Measurements from ENCODE around the gene REEP2.
A peak's percentile ranks its signal among the peaks of the same experiment; 100 is the strongest.
"Not testable (repeated sequence)": the region's sequence is repeated elsewhere in the genome, so short reads cannot be mapped to it uniquely, and the experiment has no call there.

REEP2 gene

DNA sequence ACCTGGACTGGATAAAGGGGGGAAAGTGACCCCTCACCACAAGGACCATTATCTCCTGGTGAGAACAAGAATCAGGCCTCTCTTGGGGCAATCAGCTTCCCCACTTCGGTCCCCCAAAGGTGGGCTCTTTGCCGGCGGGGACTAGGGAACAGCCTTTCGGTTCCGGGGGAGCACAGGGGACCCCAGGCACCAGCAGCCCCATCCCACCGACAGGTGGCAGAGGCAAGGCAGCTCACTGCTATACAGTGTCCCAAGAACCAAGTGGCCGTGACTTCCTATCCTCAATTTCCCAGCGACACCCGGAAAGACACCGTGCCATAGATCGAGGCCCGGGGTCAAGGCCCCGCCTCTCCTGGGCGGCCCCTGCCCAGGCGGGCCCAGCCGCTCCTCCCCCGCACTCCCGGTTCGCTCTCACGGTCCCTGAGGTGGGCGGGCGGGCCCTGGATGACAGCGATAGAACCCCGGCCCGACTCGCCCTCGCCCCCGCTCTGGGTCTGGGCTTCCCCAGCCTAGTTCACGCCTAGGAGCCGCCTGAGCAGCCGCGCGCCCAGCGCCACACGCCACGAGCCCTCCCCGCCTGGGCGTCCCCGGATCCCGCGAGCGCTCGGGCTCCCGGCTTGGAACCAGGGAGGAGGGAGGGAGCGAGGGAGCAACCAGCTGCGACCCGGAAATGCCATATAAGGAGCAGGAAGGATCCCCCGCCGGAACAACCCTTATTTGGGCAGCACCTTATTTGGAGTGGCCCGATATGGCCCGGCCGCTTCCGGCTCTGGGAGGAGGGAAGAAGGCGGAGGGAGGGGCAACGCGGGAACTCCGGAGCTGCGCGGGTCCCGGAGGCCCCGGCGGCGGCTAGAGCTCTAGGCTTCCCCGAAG, 25.8 kb downstream of the REEP2 start:
- H3K4me3 ChIP-seq (ENCODE audit: low read depth, low read length) = peak overlapping the region; percentile 76
- DNase-seq (ENCODE audit: low read depth) = peak; percentile 96

DNA sequence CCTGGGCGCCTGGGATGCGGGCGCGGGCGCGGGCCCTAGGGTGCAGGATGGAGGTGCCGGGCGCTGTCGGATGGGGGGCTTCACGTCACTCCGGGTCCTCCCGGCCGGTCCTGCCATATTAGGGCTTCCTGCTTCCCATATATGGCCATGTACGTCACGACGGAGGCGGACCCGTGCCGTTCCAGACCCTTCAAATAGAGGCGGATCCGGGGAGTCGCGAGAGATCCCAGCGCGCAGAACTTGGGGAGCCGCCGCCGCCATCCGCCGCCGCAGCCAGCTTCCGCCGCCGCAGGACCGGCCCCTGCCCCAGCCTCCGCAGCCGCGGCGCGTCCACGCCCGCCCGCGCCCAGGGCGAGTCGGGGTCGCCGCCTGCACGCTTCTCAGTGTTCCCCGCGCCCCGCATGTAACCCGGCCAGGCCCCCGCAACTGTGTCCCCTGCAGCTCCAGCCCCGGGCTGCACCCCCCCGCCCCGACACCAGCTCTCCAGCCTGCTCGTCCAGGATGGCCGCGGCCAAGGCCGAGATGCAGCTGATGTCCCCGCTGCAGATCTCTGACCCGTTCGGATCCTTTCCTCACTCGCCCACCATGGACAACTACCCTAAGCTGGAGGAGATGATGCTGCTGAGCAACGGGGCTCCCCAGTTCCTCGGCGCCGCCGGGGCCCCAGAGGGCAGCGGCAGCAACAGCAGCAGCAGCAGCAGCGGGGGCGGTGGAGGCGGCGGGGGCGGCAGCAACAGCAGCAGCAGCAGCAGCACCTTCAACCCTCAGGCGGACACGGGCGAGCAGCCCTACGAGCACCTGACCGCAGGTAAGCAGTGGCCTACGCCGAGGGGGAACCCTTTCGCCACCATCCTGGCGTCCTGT, 26.6 kb downstream of the REEP2 start, which contains the start of gene EGR1:
Gene EGR1, plus strand, starts transcription at position 219 of the 864 bp plus-strand sequence. Its CDS starts 283 bp downstream, at position 502.
- peak; percentile 88 for DNase-seq (ENCODE audit: low read depth)
- peak within 1 kb of the TSS; percentile 76 for H3K4me3 ChIP-seq (ENCODE audit: low read depth, low read length)

DNA sequence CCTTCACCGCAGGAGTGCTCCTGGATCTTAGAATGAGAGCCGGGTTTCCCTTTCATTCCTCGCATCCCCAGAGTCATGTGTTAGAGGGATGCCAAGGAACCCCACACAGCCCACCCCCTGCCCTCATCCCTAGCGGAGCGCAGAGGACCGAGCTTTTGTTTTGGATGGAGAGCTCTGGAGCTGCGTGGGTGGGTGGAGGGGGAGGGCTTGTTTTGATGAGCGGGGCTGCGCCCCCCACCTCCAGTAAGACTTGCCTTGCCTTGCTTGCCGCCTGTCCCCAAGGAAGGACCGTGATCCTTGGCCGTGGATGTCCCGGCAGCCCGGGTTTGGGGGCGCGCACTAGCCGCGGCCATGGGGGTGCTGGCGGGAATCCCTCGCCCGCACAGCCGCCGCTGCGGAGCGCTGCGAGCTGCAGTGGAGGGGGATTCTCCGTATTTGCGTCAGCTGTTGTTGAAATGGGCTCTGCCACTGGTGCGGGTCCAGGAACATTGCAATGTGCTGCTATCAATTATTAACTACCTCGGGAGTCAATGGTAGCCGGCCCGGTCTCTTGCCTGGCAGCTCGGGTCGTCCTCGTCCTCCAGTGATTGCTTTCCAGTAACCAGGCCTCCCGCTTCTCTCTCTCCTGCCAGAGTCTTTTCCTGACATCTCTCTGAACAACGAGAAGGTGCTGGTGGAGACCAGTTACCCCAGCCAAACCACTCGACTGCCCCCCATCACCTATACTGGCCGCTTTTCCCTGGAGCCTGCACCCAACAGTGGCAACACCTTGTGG, 27.5 kb downstream of the REEP2 start:
- no peak for DNase-seq (ENCODE audit: low read depth)
- H3K4me3 ChIP-seq (ENCODE audit: low read depth, low read length) = peak overlapping the region; percentile 76

DNA sequence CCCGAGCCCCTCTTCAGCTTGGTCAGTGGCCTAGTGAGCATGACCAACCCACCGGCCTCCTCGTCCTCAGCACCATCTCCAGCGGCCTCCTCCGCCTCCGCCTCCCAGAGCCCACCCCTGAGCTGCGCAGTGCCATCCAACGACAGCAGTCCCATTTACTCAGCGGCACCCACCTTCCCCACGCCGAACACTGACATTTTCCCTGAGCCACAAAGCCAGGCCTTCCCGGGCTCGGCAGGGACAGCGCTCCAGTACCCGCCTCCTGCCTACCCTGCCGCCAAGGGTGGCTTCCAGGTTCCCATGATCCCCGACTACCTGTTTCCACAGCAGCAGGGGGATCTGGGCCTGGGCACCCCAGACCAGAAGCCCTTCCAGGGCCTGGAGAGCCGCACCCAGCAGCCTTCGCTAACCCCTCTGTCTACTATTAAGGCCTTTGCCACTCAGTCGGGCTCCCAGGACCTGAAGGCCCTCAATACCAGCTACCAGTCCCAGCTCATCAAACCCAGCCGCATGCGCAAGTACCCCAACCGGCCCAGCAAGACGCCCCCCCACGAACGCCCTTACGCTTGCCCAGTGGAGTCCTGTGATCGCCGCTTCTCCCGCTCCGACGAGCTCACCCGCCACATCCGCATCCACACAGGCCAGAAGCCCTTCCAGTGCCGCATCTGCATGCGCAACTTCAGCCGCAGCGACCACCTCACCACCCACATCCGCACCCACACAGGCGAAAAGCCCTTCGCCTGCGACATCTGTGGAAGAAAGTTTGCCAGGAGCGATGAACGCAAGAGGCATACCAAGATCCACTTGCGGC, 28.2 kb downstream of the REEP2 start:
- no peak for DNase-seq (ENCODE audit: low read depth)
- H3K4me3 ChIP-seq (ENCODE audit: low read depth, low read length) = peak overlapping the region; percentile 76

DNA sequence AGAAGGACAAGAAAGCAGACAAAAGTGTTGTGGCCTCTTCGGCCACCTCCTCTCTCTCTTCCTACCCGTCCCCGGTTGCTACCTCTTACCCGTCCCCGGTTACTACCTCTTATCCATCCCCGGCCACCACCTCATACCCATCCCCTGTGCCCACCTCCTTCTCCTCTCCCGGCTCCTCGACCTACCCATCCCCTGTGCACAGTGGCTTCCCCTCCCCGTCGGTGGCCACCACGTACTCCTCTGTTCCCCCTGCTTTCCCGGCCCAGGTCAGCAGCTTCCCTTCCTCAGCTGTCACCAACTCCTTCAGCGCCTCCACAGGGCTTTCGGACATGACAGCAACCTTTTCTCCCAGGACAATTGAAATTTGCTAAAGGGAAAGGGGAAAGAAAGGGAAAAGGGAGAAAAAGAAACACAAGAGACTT, 28.9 kb downstream of the REEP2 start:
- H3K4me3 ChIP-seq (ENCODE audit: low read depth, low read length) = peak overlapping the region; percentile 76
- DNase-seq (ENCODE audit: low read depth) = no peak

DNA sequence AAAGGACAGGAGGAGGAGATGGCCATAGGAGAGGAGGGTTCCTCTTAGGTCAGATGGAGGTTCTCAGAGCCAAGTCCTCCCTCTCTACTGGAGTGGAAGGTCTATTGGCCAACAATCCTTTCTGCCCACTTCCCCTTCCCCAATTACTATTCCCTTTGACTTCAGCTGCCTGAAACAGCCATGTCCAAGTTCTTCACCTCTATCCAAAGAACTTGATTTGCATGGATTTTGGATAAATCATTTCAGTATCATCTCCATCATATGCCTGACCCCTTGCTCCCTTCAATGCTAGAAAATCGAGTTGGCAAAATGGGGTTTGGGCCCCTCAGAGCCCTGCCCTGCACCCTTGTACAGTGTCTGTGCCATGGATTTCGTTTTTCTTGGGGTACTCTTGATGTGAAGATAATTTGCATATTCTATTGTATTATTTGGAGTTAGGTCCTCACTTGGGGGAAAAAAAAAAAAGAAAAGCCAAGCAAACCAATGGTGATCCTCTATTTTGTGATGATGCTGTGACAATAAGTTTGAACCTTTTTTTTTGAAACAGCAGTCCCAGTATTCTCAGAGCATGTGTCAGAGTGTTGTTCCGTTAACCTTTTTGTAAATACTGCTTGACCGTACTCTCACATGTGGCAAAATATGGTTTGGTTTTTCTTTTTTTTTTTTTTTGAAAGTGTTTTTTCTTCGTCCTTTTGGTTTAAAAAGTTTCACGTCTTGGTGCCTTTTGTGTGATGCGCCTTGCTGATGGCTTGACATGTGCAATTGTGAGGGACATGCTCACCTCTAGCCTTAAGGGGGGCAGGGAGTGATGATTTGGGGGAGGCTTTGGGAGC, 29.5 kb downstream of the REEP2 start:
- peak overlapping the region; percentile 76 for H3K4me3 ChIP-seq (ENCODE audit: low read depth, low read length)
- no peak for DNase-seq (ENCODE audit: low read depth)

DNA sequence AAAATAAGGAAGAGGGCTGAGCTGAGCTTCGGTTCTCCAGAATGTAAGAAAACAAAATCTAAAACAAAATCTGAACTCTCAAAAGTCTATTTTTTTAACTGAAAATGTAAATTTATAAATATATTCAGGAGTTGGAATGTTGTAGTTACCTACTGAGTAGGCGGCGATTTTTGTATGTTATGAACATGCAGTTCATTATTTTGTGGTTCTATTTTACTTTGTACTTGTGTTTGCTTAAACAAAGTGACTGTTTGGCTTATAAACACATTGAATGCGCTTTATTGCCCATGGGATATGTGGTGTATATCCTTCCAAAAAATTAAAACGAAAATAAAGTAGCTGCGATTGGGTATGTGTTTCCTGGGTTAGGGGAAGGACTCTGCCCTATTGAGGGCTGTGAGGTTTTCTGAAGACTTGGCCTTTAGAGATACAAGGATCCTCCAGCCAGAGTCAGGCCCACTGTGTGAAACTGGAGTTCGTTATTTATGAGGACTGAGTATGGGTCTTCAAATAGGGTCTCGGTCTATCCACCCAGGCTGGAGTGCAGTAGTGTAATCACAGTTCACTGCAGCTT, 30.2 kb downstream of the REEP2 start:
- DNase-seq (ENCODE audit: low read depth) = no peak
- H3K4me3 ChIP-seq (ENCODE audit: low read depth, low read length) = no peak overlapping the region

DNA sequence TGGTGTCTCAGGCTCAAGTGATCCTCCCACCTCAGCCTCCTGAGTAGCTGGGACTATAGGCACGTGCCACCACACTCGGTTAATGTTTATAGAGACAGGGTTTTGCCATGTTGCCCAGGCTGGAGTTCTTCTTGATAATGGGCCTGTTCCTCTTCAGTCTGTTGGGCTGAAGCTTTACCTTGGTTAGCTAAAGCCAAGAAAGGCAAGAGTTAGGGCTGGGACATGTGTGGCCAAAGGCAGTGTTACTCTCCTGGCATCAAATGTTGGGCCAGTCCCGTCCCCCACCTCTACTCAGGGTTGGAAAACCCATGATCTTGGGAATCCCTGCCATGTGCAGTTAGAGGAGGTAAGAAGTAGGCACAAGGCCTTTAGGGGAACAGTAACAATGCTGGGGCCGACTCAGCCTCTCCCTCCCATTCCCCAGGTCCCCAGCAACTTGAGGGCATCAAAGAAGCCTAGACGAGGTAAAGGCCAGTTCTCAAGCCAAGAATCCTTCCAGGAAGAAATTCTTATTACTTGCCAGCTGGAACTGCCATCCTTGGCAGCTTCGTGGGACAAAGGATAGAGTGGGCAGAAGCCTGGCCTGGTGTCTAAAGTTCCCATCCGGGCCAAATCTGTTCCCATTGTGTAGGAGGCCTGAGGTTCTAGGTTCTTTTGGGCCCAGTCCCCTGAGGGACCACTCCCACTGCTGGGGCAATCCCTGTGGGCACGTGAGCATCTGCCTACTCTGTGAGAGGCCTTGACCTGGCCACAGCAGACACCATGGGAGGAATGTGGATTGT, 30.9 kb downstream of the REEP2 start:
- H3K4me3 ChIP-seq (ENCODE audit: low read depth, low read length) = no peak overlapping the region
- peak; percentile 80 for DNase-seq (ENCODE audit: low read depth)

DNA sequence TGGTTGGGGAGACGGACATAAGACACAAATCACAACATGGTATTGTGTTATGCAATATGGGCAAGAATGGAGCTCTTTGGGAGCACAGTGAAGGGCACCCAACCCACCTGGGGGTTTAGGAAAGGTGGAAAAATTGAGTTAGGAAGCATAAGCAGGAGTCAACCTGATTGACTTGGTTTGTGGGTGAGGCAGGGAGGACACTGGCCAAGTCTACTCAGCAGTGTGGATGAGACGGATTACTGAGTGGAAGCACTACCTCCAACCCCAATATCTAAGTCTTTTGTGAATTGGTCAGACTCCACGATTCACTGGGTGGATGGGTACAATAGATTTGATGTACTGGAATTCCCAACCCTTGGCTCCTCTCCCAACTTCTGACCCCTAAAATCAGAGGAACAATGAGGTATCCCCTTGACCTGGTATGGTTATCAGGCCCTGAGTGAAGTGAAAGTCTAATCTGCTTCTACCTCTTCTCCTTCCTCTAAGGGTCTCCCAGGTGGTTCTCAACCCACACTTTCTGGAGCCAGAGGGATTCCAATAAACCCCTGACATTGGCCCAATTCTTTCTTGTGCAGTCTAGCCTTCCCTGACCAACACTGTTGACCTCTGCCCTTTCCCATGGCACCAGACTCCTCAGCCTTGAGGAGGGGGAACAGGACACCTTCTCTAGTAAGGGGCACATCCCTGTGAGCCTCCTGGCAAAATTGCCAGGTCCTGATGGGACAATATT, 31.6 kb downstream of the REEP2 start:
- DNase-seq (ENCODE audit: low read depth) = no peak
- no peak overlapping the region for H3K4me3 ChIP-seq (ENCODE audit: low read depth, low read length)

DNA sequence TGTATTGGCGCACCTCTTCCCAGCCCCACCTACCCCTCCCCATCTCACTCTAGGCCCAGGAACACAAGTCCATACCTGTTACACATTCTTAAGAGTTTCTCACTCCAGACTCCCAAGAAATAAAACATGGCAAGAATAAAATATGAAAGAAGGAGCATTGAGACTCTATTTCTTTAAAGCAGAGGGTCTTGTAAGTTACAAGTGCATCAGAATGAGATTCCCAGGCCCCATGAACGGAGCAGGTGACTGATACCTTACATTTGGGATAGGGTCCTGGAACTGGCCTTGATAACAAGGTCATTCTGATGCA, 32.1 kb downstream of the REEP2 start:
- no peak overlapping the region for H3K4me3 ChIP-seq (ENCODE audit: low read depth, low read length)
- no peak for DNase-seq (ENCODE audit: low read depth)

DNA sequence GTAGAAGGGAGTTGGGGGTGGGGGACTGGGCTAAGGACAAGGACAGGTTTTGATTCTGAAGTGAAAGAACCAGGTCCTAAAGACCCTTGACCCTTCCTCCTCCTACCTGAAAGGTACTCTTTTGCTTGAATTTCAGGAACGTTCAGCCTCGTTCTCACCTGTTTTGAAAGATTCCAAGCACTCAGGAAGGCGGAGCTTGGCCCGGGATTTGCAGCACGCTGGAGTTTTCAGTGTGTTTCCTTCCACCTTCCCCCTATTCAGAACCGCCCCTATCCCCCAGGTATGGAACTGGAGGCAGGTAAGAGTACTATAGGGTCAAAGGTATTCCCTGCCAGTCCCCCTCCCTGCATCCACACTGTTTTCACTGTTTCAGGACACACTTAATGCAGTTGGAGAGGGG, 33.5 kb downstream of the REEP2 start:
- no peak overlapping the region for H3K4me3 ChIP-seq (ENCODE audit: low read depth, low read length)
- DNase-seq (ENCODE audit: low read depth) = no peak

DNA sequence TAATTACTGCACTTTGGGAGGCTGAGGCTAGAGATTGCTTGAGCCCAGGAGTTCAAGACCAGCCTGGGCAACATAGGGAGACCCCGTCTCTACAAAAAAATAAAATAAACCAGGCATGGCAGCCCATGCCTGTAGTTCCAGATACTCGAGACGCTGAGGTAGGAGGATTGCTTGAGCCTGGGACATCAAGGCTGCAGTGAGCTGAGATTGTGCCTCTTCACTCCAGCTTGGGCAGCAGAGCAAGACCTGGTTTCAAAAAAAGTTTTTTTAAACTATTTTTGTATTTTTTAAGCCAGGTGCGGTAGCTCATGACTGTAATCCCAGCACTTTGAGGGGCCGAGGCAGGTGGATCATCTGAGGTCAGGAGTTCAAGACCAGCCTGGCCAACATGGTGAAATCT, 34.3 kb downstream of the REEP2 start:
- DNase-seq (ENCODE audit: low read depth); H3K4me3 ChIP-seq (ENCODE audit: low read depth, low read length): not testable (repeated sequence)

DNA sequence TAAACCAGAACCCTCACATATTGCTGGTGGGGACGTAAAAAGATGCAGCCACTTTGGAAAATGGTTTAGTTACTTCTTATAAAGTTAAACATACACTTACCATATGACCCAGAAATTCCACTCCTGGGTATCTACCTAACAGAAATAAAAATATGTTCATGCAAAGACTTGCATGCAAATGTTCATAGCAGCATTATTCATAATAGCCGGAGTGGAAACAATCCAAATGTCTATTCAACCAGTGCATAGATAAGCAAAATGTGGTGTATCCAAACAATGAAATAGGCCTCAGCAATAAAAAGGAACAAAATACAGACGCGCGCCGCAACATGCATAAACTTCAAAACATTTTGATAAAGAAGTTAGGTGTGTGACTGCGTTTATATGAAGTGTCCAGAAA, 38.1 kb downstream of the REEP2 start:
- DNase-seq (ENCODE audit: low read depth) = no peak
- no peak overlapping the region for H3K4me3 ChIP-seq (ENCODE audit: low read depth, low read length)

DNA sequence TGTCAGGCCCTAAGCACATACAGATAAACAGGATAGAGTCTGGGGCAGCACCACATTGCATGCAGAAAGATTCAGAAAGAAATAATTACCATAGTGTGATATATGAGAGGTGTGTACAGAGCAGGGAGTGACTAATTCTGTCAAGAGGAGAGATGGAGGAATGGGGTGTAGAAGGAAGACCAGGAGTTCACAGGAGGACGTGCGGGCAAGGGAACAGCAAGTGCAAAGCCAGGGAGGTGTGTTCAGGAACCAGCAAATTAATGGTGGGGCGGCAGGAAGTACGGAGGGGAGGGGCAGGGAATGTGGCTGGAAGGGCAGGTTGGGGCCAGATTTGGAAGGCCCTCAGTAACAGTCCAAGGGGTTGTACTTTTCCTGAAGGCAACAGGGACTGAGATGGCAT, 43.8 kb downstream of the REEP2 start:
- DNase-seq (ENCODE audit: low read depth) = no peak
- no peak overlapping the region for H3K4me3 ChIP-seq (ENCODE audit: low read depth, low read length)

DNA sequence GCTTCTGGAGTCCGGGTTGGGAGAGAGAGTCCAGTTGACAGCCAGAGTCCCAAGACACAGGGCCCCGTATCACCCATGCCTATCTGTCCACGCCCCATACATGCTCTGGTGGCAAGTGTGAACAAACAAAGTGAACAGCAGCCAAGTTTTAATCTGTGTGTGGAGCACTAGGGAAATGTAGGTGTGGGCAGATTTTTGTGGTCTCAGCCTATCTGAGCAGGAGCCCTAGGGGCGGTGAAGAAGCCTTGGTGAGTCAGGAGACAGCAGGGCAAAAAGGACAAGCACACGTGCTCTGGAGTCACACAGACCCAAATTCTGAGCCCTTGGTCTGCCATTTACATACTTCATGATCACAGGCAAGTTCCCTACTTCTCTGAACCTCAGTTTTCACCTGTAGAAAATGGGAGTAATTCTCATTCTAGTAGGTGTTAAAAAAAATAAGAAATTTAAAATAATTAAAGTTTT, 49.7 kb downstream of the REEP2 start:
- H3K4me3 ChIP-seq (ENCODE audit: low read depth, low read length) = no peak overlapping the region
- DNase-seq (ENCODE audit: low read depth) = no peak

DNA sequence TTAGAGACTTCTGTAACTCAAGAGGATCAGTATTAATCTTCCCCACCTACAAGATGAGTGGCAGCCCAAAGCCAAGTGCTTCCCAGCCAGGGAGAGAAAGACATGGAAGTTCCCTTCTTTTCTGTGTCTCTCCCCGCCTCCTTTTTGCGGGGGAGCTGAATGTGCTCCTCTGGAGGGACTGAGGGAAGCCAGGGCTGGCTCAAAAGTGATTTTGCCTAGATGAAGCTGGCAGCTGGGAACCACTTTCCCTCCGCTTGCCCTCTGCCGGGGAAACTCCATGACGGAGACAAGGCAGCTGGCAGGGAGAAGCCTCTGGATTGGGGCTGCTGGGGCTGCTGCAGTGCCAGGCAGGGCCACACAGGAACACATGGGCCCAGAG, 50.8 kb downstream of the REEP2 start:
- H3K4me3 ChIP-seq (ENCODE audit: low read depth, low read length) = no peak overlapping the region
- no peak for DNase-seq (ENCODE audit: low read depth)
